Large intestine (tissue), 3 donors: ENCODE measurements around the gene NEK6. TPM values are rescaled to one million over a fixed set of nuclear protein-coding genes. Genes with fewer than 3 reads are reported as not detected.

Experiments
- DNase-seq, 2 donors: peaks; one replicate each; pipeline versions ENCODE4 v3.0.0 to v3.0.0-alpha.2; 2013
- H3K27ac ChIP-seq: one replicate; pipeline ENCODE4 v1.5.1; 2013; ENCODE audit warnings: low read length
- H3K27me3 ChIP-seq: 2 replicates; pipeline ENCODE4 v1.6.1; 2013; ENCODE audit warnings: low read length; ENCODE audit not compliant: control insufficient read depth, insufficient read depth
- H3K36me3 ChIP-seq: 2 replicates; pipeline ENCODE4 v1.6.1; 2013; ENCODE audit warnings: low read length; ENCODE audit not compliant: control insufficient read depth, insufficient read depth
- H3K4me1 ChIP-seq: one replicate; pipeline ENCODE4 v1.6.1; 2013; ENCODE audit warnings: low read length; ENCODE audit not compliant: control insufficient read depth, insufficient read depth
- H3K4me3 ChIP-seq: one replicate; pipeline ENCODE4 v1.5.1; 2013; ENCODE audit warnings: low read length
- H3K9me3 ChIP-seq: one replicate; pipeline ENCODE4 v1.6.1; 2013; ENCODE audit warnings: mild to moderate bottlenecking, low read depth, low read length, moderate library complexity; ENCODE audit not compliant: control insufficient read depth
- WGBS: methylation state at CpG from one replicate; pipeline ENCODE4 v1.1.5; 2013; ENCODE audit warnings: low lambda C conversion rate; ENCODE audit not compliant: insufficient coverage; 5-methylcytosine and 5-hydroxymethylcytosine counted together
- polyA plus RNA-seq: library from polyadenylated mRNA; unstranded; fragments of 120-200 nt; gene quantifications from one replicate; pipeline ENCODE4 v1.2.1, GENCODE V29; 2013

NEK6 gene
- polyA plus RNA-seq, 1 donor = 28.2 TPM

DNA sequence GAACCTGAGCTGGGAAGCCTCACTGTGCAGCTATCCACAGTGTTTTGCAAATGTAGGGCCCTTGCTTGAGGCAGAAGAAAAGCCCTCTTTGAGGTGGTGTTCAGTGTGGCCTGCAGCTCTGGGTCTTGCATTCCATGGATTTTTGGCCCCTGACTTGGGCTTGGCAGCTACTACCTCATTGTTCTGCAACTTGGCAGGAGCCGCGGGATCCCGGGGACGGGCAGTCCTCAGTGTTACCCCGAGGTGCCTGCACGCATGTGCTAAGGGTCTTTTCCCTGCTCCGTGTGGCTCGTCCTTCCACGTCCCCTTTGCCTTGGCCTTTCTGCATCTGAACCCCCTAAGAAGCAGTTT lies 39.8 kb downstream of the NEK6 start:
- Histone ChIP-seq H3K36me3 (peaks cover 20% of the 10 kb centered on the region), H3K27me3 (no peaks in the 10 kb centered on the region), H3K9me3 (no peaks in the 10 kb centered on the region), H3K4me3 (no peak overlapping the region), H3K27ac (no peak overlapping the region), H3K4me1 (peaks cover 7% of the 10 kb centered on the region)
- DNase-seq = peak in 1 of 2 donors; percentile 30
- WGBS = no CpG with 5 or more reads among the region's 9 CpGs

DNA sequence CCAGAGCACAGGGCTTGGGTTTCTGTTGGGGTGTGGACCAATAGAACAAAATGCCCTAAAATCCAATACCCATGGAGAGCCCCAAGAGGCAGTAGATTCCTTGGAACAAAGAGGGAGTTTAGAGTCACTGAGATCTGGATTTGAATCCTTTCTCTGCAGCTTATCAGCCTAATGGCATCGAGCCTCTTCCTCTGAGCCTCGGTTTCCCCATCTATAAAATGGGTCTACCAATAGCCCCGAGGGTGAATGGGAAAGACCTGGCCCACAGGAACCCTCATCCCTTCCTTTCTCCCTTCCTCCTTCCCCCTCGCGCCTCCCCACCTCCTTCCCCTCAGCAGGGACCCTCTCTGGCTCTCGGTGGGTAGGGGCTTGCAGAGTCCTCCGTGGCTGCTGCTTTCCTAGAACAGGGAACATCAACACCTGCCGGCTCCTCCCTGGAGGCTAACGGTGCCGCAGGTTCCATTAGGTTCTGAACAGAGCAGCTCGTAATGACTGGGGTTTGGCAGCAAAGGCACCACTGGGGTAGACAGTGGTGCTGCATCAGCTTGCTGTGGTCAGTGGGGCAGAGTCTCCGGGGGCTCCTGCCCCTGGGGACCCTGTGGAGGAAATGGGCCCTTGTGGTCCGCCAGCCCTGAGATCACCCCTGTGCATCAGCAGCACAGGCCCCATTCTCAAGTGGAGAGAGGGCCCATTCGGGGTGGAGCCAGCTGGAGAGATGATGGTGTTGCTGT lies 40.3 kb downstream of the NEK6 start:
- H3K36me3 ChIP-seq = peaks cover 21% of the 10 kb centered on the region
- peaks cover 7% of the 10 kb centered on the region for H3K4me1 ChIP-seq
- WGBS = no CpG with 5 or more reads among the region's 14 CpGs
- no peaks in the 10 kb centered on the region for H3K9me3 ChIP-seq
- no peak overlapping the region for H3K27ac ChIP-seq
- no peaks in the 10 kb centered on the region for H3K27me3 ChIP-seq
- no peak overlapping the region for H3K4me3 ChIP-seq
- no peak for DNase-seq

- DNase-seq = no peak
- Histone ChIP-seq H3K4me1 (peaks cover 7% of the 10 kb centered on the region), H3K4me3 (no peak overlapping the region), H3K9me3 (no peaks in the 10 kb centered on the region), H3K36me3 (peaks cover 27% of the 10 kb centered on the region), H3K27me3 (no peaks in the 10 kb centered on the region), H3K27ac (no peak overlapping the region)
- 80% methylated on average over 1 of the region's 12 CpGs for WGBS
Measured at GRCh38 chr9:124298646-124299235, 41.0 kb downstream of the NEK6 start.

DNA sequence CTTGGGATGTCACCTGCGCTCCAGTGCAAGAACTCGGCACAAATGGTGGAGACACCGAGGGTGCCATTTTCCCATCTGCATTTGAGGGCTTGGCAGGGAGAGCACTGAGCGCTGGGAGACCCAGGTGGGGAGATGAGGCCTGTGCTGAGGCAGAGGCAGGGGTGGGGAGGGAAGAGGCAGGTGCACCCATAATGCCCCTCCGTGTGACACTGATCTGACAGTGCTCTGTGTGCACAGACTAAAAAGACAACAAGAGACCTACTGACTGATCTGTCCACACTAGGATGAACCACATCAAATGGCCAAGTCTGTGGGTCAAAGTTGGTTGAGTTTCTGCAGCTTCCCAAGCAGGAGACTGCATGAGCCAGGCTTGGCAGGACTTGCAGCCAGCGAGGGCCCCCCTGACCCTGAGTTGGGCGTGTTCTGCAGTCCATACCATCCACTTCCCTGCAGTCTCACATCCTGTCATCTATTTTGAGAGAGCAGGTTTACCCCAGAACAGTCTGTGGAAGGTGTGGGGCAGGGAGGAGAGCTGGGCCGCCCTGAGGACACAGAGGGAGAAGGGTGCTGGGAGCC lies 41.9 kb downstream of the NEK6 start:
- Histone ChIP-seq H3K36me3 (peaks cover 33% of the 10 kb centered on the region), H3K27me3 (no peaks in the 10 kb centered on the region), H3K9me3 (no peaks in the 10 kb centered on the region), H3K27ac (no peak overlapping the region), H3K4me3 (no peak overlapping the region), H3K4me1 (peaks cover 7% of the 10 kb centered on the region)
- DNase-seq = no peak
- no CpG with 5 or more reads among the region's 8 CpGs for WGBS

DNA sequence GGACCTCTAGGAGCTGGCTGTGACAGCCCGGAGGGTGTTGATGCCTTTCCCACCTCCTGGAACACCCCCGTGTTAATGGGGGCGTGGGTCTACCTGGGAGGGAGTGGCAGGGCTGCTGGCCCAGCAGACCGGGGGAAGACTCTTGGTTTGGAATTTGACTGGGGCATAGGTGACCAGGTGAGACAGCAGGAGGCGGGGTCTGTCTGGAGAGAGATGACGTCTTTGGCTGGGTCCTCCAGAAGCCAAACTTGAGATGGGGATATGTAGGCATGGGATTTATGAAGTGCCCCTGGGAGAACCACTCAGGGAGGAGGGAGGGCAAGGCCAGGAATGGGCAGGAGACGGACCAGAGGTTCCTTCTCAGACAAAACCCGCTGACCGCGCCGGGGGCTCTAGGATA lies 42.6 kb downstream of the NEK6 start:
- WGBS = 100% methylated on average over 4 of the region's 11 CpGs
- Histone ChIP-seq H3K9me3 (no peaks in the 10 kb centered on the region), H3K4me3 (no peak overlapping the region), H3K27ac (no peak overlapping the region), H3K4me1 (peaks cover 7% of the 10 kb centered on the region), H3K27me3 (no peaks in the 10 kb centered on the region), H3K36me3 (peaks cover 33% of the 10 kb centered on the region)
- DNase-seq = no peak

- Histone ChIP-seq H3K4me1 (no peaks in the 10 kb centered on the region), H3K9me3 (no peaks in the 10 kb centered on the region), H3K4me3 (no peak overlapping the region), H3K27me3 (no peaks in the 10 kb centered on the region), H3K27ac (no peak overlapping the region), H3K36me3 (peaks cover 46% of the 10 kb centered on the region)
- no CpG with 5 or more reads among the region's 4 CpGs for WGBS
- no peak for DNase-seq
Measured at GRCh38 chr9:124302921-124303320, 45.2 kb downstream of the NEK6 start.

GRCh38 chr9:124303762-124304161 lies 46.0 kb downstream of the NEK6 start:
- Histone ChIP-seq H3K9me3 (no peaks in the 10 kb centered on the region), H3K36me3 (peaks cover 50% of the 10 kb centered on the region), H3K4me1 (no peaks in the 10 kb centered on the region), H3K27me3 (no peaks in the 10 kb centered on the region), H3K27ac (no peak overlapping the region), H3K4me3 (no peak overlapping the region)
- 67% methylated on average over 1 of the region's 14 CpGs for WGBS
- DNase-seq = no peak

DNA sequence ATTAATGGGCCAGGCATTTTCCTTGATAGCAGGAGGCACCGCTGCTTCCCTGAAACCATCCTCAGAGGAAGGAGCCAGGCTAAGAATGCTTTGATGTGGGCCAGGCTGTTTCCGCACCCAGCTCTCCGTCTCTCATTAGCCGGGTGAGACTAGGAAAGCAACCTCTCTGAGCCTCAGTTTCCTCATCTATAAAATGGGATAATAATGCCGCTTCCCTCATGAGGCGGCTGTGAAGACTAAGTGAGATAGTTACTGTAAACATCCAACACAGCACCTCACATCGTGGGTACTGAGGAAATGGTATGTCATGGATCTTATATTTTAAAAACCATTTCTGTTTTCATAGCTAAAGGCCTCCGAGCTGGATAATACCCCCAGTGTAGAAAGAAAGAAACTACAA lies 46.5 kb downstream of the NEK6 start:
- no peak overlapping the region for H3K4me3 ChIP-seq
- H3K36me3 ChIP-seq = peaks cover 56% of the 10 kb centered on the region
- no peak overlapping the region for H3K27ac ChIP-seq
- 100% methylated on average over 2 of the region's 8 CpGs for WGBS
- no peaks in the 10 kb centered on the region for H3K27me3 ChIP-seq
- no peaks in the 10 kb centered on the region for H3K4me1 ChIP-seq
- no peak for DNase-seq
- H3K9me3 ChIP-seq = no peaks in the 10 kb centered on the region

DNA sequence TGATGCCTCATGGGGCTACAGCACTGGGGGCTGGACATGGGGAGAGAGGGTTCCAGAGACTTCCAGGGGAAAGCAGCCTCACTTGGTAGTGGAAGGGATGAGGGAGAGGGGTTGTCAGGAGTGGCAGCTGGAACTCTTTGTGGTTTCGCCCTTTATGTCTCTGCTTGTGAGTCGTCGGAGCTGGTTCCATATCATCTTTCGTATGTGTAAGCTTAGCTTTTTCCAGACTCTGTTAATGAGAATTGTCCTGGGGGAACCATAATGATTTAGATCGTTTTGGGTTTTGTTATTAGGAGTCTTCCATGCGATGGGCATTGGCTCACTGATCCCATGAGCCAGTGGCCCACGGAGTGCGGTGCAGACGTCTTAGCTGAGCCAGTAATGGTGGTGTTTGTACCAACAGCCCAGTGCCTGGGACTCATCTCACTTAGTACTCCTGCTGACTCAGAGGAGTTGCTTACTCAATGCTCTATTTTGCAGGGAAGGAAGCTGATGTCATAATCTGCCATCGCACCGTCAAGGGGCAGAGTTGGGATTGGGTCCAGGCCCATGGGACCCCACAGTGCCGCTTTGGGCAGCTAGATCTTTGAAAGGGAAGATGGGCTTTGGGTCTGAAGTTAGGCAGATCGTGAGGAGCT lies 48.5 kb downstream of the NEK6 start:
- Histone ChIP-seq H3K27ac (no peak overlapping the region), H3K4me3 (no peak overlapping the region), H3K27me3 (no peaks in the 10 kb centered on the region), H3K36me3 (peaks cover 63% of the 10 kb centered on the region), H3K4me1 (no peaks in the 10 kb centered on the region), H3K9me3 (no peaks in the 10 kb centered on the region)
- no peak for DNase-seq
- no CpG with 5 or more reads among the region's 13 CpGs for WGBS

DNA sequence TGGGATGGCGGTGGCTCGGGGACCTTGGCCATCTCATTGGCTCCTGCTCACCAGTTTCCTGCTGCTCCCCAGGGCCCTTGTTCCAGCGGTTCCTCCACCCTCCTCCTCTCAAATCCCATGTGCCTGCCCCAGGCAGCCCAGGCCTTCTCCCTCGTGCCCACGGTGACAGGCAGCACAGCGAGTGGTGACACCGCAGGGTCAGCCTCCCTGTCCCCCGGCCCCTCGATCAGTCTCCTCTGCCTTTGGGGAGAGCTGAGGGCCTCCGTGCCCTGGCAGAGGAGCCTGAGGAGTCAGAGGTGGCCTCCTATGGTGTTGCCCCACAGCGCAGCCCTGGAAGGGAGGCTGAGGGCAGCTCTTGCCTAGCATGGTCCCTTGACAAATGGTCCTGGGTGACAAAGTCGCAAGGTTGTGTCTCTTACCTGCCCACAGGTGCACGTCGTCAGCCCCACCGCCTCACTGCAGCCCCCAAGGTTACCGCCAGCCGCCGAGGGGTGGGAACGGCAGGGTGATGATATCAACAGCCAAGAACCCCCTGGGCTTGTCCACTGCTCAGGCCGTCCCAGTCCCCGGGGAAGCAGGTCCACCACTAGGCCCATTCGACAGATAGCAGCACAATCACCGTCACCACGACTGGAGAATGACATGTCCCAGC lies 49.8 kb downstream of the NEK6 start:
- H3K9me3 ChIP-seq = no peaks in the 10 kb centered on the region
- H3K36me3 ChIP-seq = peaks cover 58% of the 10 kb centered on the region
- no peaks in the 10 kb centered on the region for H3K27me3 ChIP-seq
- no peak for DNase-seq
- H3K27ac ChIP-seq = no peak overlapping the region
- H3K4me3 ChIP-seq = no peak overlapping the region
- no CpG with 5 or more reads among the region's 24 CpGs for WGBS
- no peaks in the 10 kb centered on the region for H3K4me1 ChIP-seq
